Measurements from ENCODE around the gene UBAC2.

DNA sequence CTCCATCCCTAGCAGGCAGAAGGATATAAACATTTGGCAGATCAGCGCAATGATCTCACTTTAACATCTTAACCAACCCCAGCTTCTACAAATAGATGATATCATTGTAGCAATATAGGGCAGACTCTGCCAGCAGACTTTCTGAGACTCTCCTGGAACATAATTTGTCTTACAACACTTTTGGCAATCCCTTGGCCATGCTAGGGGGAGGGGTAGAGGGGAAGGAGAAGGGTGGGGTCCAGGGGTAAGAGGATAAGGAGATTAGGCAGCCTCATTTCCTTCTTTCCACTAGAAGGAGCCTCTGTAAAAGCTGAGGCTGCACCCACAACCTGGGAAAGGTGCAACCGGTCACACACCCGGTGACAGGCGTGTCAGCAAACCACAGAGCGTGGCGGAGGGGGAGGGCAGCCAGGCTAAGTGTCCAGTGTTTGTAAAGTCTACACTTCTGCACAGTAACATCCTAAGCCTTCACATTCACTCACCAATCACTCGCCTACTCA lies 8.7 kb upstream of the UBAC2 start:
- TF ChIP-seq CTCF (conservative IDR thresholded peaks at IDR 0.05) (no peak), EZH2 (IDR thresholded peaks at IDR 0.05; ENCODE audit: low read depth) (no peak)

All from PC-9 (cell line).